GM21737 (cell line): Measurements from ENCODE around the gene C8B.

Experiments
- ATAC-seq: cut with Tn5 transposase; IDR thresholded peaks from one replicate; pipeline ENCODE4 v1.9.1; 2021; ENCODE audit warnings: mild to moderate bottlenecking, moderate library complexity; ENCODE audit not compliant: unreplicated experiment

The C8B gene

GRCh38 chr1:56973923-56974742 lies 8.3 kb upstream of the C8B start:
- ATAC-seq, result no peak

- no peak for ATAC-seq
These were observed 7.2 kb upstream of the C8B start for GRCh38 chr1:56972976-56973375.

GRCh38 chr1:56970280-56970679 lies 4.5 kb upstream of the C8B start:
- no peak for ATAC-seq

GRCh38 chr1:56968878-56969495 lies 3.2 kb upstream of the C8B start:
- ATAC-seq, result no peak

- no peak for ATAC-seq
These were observed 2.4 kb upstream of the C8B start for GRCh38 chr1:56967900-56968832.

GRCh38 chr1:56967355-56967754 lies 1.5 kb upstream of the C8B start:
- no peak for ATAC-seq

- no peak for ATAC-seq
These were observed 834 bp upstream of the C8B start for GRCh38 chr1:56966698-56966999.

GRCh38 chr1:56965191-56965590 lies 624 bp downstream of the C8B start:
- no peak for ATAC-seq

GRCh38 chr1:56964349-56965017 lies 1.3 kb downstream of the C8B start:
- ATAC-seq, result no peak

GRCh38 chr1:56963667-56964066 lies 2.1 kb downstream of the C8B start:
- ATAC-seq, result no peak

GRCh38 chr1:56961426-56961825 lies 4.4 kb downstream of the C8B start:
- ATAC-seq, result no peak

- ATAC-seq, result no peak
These were observed 7.3 kb downstream of the C8B start for GRCh38 chr1:56958526-56958925.

- no peak for ATAC-seq
These were observed 7.9 kb downstream of the C8B start for GRCh38 chr1:56957931-56958330.

- no peak for ATAC-seq
These were observed 11.2 kb downstream of the C8B start for GRCh38 chr1:56954664-56955063.

GRCh38 chr1:56953386-56953785 lies 12.4 kb downstream of the C8B start:
- ATAC-seq, result no peak

- no peak for ATAC-seq
These were observed 13.3 kb downstream of the C8B start for GRCh38 chr1:56952501-56952900.

- no peak for ATAC-seq
These were observed 17.3 kb downstream of the C8B start for GRCh38 chr1:56948403-56949023.

GRCh38 chr1:56940039-56940438 lies 25.8 kb downstream of the C8B start:
- no peak for ATAC-seq

- ATAC-seq, result no peak
These were observed 26.6 kb downstream of the C8B start for GRCh38 chr1:56939209-56939608.

- no peak for ATAC-seq
These were observed 27.2 kb downstream of the C8B start for GRCh38 chr1:56938646-56939045.
